ENCODE results near the gene ATPAF2.

Gene ATPAF2

DNA sequence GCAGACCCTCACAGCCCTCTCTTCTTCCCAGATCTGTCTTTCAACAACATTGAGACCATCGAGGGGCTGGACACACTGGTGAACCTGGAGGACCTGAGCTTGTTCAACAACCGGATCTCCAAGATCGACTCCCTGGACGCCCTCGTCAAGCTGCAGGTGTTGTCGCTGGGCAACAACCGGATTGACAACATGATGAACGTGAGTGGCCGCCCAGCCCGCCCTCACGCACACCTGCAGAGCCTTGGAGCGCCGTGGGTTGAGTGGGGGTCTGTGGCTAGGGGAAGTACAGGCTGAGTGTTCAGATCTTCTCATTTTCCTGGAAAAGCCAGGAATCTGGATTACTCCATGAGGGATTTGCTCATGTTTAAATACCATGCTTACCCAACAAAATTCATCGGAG is 51.1 kb downstream of the ATPAF2 start:
- no peak for DNase-seq (ENCODE audit: low read depth in 3 of 3, low spot score in 1 of 3)

DNA sequence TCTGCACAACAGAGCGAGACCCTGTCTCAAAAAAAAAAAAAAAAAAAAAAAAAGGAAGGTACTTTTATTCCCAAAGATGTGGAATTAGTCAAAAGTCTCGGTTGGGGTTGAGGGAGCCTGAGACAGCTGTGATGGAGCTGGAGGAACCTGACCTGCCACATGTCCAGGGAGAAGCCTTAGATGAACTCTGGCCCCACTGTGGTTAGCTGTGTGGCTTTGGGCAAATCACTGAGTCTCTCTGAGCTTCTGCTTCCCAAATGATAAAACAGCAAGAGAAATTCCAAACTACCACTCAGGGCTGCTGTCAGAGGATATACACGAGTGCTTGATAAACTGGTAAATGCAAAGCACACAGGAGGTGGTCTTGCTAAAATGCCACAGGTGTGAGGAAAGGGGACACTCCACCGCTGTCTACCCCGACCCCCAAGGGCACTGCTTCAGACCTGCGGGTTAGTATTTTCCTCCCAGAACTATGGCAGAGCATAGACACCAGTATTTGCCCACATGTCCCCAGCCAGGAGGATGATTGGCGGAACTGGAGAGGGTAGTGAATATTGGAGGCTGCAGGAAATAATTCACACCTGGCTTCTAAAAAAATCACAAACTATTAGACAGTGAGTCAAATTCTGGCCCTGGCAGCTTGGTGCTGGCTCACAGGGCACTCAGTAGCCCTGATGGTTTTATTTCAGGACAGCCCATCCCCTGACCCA is 51.6 kb downstream of the ATPAF2 start:
- no peak for DNase-seq (ENCODE audit: low read depth in 3 of 3, low spot score in 1 of 3)

DNA sequence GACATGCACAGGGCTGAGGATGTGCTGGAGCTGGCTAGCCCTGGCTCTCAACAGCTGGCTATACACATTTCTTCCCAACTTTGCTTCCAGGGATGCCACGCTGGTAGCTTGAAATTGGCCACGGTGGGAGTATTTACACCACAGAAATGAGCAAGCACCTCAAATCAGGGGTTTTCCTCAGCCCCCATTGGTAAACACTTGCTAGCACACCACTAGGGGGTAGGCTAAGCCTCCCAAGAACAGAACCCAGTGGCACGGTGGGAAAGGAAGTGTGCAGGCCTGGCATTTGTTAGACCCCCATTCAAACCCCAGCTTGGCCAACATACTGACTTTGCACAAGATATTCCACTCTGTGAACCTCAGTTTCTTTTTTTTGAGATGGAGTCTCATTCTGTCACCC is 53.4 kb downstream of the ATPAF2 start:
- DNase-seq (ENCODE audit: low read depth in 3 of 3, low spot score in 1 of 3) = no peak

DNA sequence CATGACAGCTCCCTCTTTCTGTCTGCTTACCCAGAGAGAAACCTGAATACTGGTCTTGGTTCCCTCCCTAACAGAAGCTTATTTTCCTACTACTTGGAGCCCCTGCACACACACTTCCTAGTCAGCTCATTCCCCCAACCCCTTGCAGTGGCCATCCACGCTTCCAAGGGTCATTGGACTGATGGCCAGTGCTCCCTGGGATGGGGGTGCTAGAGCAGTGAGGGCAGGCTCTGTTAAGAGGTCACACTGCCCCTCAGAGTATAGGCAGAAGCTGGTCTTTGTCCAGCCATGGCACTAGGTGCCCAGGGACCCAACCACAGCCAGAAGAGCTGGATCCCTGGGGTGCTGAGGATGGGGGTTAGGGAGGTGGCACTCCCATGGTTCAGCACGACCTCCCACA is 53.8 kb downstream of the ATPAF2 start:
- DNase-seq (ENCODE audit: low read depth in 3 of 3, low spot score in 1 of 3) = no peak

DNA sequence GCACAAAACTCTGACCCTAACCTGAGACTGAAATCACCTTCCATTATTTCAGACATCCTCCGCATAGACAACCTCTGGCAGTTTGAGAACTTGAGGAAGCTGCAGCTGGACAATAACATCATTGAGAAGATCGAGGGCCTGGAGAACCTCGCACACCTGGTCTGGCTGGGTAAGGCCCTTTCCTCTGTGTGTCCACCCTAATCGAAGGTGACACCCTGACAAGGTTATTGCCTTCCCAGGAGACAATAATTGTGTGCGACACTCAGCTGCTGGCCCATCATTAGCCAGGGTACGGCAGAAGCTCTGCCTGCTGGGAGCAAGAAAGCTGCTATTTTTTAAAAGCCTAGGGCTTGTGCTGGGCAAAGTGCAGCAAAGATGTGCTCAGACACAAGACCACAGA is 55.2 kb downstream of the ATPAF2 start:
- DNase-seq (ENCODE audit: low read depth in 3 of 3, low spot score in 1 of 3) = no peak

DNA sequence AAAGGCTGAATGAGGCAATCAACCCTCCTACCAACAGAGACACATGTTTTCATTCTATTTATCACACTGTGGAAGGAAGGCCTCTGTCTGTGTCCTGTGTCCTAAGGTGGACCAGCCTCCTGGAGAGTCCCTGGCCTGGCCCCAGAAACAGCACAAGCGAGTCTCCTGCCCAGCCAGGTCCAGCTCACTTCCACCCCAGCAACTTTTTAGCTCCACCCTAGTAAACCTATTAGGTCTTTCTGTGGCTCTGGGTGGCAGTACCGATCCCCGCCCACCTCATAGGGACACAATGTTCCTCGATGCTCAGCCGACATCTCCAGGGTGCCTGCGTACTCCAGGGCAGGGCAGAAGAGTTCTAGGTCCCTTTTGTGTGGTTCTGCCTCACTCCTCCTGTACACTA is 55.6 kb downstream of the ATPAF2 start:
- DNase-seq (ENCODE audit: low read depth in 3 of 3, low spot score in 1 of 3) = no peak

DNA sequence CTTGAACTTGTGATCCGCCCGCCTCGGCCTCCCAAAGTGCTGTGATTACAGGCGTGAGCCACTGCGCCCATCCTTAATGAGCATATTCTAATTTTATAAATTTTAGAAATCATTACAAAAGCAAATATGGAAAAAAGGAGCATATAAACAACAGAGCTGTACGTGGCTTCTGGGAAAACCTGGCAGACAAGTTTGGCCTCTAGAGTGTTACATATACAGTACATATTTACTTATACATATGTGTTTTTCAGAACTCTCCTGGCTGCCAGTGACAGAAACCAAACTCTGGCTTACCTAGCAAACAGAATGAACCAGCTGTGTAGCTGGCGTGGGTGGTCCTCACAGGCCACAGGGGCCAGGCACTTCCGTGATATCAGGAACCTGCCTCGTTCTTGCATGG is 56.2 kb downstream of the ATPAF2 start:
- no peak for DNase-seq (ENCODE audit: low read depth in 3 of 3, low spot score in 1 of 3)

DNA sequence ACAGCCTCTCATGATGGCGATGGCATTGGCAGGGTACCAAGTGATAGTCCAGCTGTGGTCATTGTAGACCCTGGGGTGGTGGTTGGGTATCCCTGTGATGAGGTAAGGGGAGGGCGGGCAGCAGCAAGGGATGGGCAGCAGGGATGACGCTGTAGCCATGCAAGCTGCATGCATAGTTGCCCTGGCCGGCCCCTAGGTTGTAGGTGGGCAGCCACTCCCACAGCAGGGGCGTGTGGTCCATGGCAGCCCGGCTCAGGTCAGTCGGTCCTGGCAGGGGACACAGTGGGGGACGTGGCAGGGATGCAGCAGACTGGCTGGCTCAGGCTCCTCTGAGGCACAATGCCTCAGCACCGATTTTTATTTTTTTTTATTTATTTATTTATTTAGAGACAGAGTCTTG is 57.6 kb downstream of the ATPAF2 start:
- DNase-seq (ENCODE audit: low read depth in 3 of 3, low spot score in 1 of 3) = no peak

DNA sequence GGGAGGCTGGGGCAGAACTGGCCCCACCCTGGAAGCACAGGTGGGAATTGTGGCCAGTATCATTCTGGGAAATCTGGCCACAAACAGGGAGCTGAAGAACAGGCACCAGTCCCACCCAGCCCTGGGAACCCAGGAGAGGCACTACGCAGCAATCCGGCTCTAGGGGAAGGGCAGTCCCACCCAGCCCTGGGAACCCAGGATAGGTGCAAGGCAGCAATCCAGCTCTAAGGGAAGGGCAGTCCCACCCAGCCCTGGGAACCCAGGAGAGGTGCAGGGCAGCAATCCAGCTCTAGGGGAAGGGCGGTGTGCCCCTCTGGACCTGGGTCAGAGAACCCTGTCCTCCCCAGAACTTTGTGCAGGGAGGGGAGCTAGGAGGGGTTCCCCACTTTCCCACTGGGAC is 59.2 kb downstream of the ATPAF2 start:
- DNase-seq (ENCODE audit: low read depth in 3 of 3, low spot score in 1 of 3) = no peak

DNA sequence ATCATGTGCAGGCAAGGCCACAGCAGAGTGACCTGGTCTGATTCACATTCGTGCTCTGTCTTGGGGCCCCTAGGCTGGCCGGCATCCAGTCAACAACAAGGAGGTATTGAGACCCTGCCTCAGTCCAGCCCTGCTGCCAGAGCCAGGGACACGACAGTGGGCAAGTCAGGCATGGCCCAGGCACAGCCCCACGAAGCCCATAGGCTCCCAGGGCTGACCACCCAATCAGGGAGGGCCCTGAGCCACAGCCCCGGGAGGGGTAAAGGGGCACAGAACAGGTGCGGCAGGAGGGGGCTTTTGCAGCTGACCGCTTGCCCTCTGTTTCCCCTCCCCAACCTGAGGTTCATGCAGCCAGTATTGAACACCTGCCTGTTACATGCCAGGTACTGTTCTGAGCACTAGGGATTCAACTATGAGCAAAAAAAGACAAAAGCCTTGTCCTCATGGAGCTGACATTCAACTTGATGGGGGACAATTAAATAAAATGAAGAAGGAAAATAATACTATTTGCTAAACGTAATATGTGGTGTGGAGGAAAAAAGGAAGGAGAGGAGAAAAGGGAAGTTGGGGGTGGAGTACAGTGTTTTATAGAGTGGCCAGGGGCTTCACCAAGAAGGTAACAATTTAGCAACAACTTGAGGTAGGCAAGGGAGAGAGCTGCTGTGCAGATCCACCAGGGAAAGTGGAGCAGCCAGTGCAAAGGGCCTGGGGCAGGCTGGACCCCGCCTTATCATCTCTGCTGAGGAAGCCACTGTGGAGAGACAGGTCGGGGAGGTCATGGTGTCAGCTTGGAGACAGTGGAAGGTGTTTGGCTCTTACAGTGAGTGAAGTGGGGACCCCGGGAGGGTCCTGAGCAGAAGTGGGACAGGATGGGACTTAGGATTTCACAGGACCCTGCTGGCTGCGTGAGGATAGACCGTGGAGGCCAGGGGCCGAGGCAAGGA is 60.2 kb downstream of the ATPAF2 start:
- DNase-seq (ENCODE audit: low read depth in 3 of 3, low spot score in 1 of 3) = no peak

DNA sequence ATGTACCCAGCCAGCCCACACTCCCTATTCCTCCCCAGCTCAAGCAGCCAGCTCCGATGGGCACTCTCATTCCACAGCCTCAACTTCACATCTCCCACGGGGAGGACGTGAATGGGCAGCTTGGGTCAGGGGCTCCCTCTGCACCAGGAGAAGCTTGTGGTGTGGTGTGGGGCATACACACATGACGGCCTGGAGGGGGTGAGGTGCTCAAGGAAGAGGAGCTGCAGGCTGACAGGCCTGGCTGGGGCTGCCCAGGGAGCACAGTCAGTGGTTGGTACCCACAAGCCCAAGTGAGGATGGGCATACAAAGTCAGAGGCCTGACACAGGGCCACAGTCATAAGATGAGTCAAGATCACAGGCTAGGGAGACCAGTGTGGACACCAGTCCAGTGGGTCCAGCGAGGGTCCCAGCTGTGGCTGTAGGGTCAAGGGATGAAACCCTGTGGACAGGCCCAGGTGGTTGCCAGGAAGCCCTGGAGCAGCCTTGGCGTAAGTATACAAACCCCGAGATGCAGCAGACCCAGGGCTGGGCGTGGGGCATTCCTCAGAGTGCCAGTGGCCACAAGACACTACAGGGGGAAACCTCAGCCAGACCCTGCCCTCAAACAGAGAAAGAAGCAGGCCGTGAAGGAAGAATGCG is 61.9 kb downstream of the ATPAF2 start:
- no peak for DNase-seq (ENCODE audit: low read depth in 3 of 3, low spot score in 1 of 3)

DNA sequence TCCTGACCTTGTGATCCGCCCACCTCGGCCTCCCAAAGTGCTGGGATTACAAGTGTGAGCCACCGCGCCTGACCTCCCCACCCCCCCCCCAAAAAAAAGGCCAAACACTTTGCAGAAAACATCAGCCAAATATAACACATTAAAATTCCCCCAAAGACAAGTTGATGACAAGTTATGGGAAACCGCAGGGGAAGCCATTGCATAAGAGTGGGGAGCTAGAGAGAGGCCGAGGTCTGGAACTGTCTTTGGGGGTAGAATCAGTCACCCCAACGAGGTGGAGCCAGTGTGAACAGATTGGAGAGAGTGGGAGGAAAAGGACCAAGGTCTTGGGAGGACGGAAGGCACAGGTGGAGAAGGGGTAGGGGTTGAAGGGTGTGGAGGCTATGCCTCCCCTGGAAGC is 63.5 kb downstream of the ATPAF2 start:
- no peak for DNase-seq (ENCODE audit: low read depth in 3 of 3, low spot score in 1 of 3)

DNA sequence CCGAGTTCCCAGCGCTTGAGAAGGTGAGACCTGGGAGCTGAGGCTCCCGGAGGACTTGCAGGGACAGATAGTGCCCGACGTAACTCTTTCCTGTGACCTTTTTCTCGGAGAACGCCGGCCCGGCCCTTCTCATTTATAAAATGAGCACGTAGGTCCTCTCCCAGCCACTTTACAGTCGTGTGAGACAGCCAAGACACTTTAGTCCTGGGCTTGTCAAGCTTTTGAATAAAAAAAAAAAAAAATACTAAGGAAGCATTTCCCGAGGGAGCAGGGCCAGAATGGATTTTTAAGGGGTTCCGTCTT is 66.1 kb downstream of the ATPAF2 start:
- no peak for DNase-seq (ENCODE audit: low read depth in 3 of 3, low spot score in 1 of 3)

DNA sequence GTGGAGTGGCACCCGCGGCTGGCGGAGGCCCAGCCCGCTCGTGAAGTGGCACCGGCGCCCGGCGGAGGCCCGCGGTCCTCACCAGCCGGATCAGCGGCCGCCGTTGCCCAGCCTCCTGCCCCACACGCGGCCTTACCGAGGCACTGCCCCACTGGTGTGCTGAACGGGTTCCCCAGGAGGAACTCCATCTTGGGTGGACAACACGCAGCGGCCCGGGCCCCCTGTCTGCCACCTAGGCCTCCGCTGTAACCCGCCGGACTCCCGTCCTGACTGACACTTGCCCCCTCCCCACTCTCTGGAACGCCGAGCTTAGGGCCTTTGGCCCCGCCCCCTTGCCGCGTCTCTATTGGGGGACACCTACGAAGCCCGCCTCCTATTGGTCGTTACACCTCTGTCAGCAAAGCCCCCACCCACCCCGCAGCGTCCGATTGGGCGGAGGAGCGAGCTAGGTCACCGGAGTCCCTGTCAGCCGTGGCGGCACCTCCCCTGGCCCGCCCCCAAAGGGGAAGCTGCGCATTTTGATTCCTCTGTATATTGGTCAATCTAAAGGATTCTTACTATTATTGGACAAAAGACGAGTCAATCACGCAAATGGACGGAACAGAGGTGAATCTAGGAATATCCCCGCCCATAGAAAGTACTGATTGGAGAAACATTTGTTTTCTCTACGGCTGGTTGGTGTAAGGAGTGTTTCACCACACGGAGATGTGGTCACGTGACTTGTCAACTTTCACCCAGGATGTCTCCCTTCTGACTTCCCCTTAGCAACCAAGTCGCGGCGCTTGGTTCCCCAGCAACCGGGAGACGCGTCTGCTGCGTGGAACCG is 66.6 kb downstream of the ATPAF2 start, which contains the start of the genes DRC3 and TOM1L2:
Gene DRC3 (plus strand): TSS at position 737 of the 826 bp plus-strand sequence. CDS start 4,737 bp downstream, outside the sequence.
Gene TOM1L2 (minus strand): TSS at position 275 of the 826 bp plus-strand sequence. CDS start 87 bp downstream, at position 188.
- peak; percentile 97 to 100 (median 99) for DNase-seq (ENCODE audit: low read depth in 3 of 3, low spot score in 1 of 3)

DNA sequence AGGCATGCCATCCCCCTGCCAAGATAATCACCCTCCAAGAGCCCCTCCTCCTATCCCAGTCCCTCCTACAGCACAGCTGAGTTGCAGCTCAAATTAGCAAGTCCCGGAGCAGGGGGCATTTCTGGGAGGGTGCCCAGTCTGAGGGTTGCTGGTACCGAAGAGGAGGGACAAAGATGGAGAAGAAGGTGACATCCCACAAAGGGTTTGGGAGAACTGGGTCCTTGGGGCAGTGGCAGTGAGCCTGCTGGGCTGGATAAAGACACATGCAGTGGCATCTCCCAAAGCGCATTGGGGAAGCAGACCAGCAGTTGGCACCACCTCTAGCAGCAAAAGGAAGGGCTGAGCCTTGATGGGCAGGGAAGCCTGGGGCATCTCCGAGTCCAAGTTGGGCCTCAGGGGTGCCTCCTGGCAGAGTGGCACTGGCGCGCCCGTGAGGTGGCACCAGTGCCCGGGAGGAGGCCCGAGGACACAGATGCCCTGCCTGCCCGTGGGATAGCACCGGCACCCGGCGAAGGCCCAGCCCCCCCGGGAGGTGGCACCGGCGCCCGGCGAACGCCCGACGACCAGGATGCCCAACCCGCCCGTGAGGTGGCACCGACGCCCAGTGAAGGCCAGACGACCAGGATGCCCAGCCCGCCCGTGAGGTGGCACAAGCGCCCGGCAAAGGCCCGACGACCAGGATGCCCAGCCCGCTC is 67.4 kb downstream of the ATPAF2 start:
- no peak for DNase-seq (ENCODE audit: low read depth in 3 of 3, low spot score in 1 of 3)

DNA sequence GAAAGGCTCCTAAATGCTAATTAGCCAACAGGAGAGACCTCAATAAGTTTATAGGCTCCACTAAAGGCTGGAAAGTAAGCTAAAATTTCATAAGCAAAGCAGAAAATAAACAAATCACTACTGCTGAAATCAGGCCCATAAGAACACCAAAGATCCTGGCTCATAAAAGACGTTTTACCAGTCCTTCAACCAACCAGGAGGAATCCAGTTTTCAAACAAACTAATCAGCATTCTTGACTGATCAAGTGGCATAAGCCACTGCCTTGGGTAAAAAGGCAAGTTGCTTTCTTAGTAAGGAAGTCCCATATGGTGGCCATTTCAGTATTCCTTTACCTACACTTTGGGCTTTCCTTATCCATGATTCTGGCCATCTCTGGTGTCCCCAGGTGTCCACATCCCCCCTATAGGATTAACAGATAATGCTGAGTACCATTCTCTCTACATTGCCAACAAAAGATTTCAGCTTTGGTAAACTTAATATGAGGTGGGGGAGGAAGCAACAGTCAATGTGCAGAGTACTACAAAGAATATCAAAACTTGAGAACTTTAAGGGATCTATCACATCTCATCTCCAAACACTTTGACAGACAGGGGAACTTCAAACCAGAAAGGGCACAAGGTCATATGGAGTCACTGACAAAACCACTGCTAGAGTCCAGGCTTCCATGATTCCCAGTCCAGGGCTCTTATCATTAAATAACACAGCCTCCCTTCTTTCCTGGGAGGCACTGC is 68.1 kb downstream of the ATPAF2 start:
- no peak for DNase-seq (ENCODE audit: low read depth in 3 of 3, low spot score in 1 of 3)
